NCI-H345 treated with DMSO at 0.1 percent for 48 hours (cell line): ENCODE measurements around the gene GPR39.

ENCODE experiments used
- DNase-seq: peaks from one replicate; lab custom pipeline; 2025; ENCODE audit not compliant: unreplicated experiment; lab: John Stamatoyannopoulos, UW

The GPR39 gene

DNA sequence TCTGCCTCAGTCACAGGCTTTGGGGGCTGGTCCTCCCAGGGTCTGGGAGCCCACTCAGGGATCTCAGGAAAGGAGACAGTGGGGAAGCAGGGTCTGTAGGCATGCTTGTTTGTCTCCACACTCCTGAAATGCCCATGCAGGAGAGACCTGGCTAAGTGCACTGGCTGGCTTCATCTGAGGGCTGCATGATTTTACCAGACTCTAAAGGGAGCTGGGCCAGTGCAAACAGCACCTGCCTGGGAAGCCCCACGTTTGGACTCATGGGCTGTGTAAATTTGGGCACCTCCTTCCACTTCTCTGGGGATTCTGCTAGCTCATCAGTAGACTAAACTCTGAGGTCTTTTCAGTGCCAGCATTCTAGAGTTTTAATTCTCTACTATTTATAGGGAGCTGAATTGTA, 219.7 kb downstream of the GPR39 start:
- no peak for DNase-seq

DNA sequence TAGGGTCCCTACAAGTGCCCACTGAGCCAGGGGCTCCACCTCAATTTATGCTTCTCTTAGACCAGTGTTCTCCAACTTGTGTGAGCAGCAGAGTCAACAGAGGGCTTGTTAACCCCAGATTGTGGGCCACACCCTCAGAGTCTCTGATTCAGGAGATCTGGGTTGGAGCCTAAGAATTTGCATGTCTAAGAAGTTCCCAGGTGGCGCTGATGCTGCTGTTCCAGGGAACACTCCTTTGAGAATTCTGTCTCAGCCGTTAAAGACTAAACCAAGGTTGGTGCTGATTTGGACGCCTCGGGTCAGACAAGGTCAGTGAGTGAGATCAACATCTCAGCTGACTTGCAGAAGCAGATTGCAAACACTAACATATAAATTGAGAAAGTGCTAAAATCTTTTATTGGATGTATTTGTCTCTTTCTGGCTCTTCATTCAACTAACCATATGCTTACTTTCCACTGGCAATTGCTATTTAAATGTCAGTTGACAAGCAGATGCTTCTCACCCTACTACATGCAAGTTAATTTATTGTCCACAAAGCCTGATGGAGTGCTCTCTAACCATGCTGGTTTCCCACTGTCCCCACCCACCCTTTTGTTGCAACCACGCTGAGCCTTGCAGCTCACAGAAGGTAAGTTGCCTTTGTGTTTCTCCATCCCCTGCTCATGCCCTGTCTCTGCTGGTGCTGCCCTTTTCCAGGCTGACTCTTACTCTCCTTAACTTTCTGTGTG, 221.9 kb downstream of the GPR39 start:
- peak; percentile 83 for DNase-seq

DNA sequence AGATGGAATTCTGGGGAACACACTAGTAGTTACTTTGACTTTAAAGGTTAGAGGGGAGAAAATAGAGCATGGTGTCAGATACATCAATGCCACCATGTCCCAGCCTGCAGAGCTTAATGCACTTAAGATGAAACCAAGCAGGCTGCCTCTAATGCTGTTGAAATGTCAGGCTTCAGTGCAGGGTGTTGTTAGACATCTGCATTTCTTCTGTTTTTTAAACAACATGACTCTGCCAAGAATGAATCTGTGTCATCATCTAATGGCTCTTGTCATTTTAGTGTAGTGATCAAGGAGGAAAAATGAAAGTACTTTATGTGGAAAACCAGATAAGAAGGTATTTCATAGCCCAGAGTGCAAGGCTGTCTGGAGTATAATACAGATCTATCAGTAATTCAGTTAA, 223.5 kb downstream of the GPR39 start:
- DNase-seq = no peak

DNA sequence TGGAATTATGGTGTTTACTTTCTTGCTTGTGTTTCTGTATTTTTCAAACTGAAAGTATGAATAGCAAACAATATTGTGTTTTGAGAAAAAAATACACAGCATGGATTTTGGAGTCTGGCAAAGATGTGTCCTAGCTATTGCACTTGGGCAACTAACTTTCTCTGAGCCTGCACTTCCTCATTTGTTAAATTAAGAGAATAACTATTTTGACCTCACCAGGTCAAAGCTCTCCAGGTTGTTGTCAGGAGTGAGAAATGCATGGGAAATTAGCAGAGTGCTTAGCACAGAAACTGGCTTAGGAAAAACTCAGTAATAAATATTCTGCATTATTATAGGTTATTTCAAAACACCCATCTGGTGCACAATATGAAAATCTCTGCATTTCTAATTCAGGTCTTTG, 225.2 kb downstream of the GPR39 start:
- DNase-seq = no peak

DNA sequence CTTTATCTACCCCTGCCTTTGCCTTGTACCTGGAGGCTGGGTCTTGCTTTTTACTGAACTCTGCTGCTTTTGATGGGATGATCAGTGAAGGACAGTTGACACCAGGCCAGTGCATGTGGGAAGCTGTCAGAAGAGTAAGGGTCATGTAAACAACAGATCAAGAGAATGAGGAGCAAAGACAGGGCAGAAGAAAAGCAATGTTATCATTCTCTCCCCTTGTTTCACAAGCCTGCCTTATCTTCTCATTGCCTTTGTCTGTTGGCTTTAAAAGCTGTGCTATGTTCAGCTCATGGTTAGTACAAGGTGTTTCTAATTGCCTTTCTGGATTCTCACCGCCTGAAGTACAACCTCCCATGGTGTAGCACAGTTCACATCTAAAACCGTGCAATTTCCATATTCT, 225.8 kb downstream of the GPR39 start:
- no peak for DNase-seq

DNA sequence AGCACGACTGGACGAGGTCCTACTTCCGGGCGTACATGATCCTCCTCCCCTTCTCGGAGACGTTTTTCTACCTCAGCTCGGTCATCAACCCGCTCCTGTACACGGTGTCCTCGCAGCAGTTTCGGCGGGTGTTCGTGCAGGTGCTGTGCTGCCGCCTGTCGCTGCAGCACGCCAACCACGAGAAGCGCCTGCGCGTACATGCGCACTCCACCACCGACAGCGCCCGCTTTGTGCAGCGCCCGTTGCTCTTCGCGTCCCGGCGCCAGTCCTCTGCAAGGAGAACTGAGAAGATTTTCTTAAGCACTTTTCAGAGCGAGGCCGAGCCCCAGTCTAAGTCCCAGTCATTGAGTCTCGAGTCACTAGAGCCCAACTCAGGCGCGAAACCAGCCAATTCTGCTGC, 228.6 kb downstream of the GPR39 start:
- DNase-seq = no peak

DNA sequence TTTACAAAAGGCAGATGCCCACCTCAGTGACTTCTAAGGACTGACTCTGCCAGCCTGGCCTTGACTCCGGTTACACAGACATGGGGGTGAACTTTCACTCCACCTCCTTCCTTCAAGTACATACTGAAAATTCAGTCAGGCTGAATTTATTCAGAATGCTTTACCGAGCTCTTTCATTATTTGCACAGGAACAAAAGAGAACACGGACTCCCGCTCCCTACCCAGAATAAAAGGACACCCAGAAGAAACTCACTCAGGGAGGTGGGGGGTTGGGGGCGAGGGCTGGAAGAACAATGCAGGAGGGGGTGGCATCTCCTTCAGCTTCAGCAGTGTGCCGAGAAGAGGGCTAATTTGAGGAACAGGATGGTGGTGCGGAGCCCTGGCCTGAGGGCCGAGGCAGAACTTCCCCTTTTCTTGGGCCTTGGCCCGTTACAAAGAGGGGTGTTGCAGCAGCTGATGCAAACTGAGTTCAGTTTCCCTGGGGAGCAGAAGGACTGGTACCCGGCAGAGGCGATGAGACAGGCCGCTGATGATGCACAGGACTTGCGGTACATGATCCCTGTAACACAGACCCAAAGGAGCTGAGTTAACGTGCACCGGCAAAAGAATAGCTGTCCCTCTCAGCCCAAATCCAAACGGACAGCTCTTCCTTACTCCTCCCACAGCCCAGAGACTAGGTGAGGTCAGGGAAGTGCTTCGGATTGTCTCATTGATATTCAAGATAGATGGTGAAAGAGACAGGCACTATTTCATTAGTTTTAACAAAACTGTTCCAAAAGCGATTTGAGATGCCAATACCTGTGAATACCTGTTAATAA, 229.3 kb downstream of the GPR39 start:
- no peak for DNase-seq

DNA sequence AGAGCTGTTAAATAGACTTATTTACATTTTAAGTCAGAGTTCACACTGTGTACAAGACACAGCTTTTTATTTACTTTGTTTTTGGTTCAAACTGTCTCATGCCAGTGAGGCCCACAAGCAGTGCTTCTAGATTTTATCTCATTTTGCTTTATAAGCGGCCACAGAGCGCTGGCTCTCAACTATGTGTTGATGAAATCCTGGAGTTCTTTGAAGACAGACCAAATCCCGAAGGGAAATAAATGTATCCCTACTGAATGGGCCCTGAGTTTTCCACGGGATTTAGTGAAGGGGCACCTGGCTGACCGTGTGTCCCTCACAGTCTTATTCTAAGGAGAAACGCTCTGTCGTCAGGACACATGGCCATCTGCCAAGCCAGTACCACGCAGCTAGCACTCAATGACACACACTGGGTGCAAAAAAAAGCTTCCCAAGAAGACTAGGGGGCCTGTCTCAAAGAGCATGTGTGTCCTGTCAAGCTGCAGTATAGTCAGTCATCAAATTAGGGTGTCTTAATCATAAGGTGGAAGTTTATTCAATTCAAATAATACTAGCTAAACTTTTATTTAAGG, 230.0 kb downstream of the GPR39 start:
- DNase-seq = no peak

DNA sequence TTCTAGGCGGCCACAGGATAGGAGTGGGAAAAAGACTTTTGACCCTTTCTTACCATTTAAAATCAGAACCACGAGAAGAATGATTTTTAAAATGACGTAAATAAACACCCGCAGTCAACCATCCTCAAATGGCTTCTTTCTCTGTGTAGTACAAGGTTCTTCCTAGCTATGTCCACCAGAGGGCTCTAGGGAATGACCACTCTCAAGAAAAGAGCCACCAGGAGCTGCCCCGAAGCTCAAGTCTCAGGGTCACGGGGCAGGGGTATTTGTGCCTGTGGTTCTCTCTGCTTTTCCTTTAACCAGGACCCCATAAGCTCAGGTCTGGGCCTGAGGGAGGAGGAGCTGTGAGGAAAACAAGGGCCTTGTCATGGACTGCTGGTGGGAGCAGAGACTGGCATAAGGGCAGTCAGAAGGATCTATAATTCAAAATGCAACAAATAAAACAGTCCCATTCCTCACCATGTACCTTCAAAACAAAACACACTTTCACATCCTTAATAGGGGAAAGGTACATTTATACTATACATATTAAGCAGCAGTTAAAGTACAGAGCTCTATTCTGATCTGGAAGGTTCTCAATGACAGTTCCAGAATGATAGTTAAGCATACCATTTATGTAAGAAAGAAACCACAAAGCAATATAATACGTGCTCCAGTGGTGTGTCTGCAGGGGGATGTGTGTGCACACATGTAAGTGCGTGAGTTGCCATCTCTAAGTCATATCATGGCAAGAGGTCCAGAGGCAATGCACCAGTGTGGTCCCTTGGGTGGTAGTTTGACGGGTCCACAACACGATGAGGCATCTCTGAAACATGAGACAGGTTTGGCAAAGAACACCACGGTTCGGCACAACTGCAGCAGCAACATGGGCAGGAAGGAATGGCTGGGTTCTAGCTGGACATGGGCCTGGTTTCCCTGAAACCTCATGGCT, 234.8 kb downstream of the GPR39 start:
- no peak for DNase-seq

DNA sequence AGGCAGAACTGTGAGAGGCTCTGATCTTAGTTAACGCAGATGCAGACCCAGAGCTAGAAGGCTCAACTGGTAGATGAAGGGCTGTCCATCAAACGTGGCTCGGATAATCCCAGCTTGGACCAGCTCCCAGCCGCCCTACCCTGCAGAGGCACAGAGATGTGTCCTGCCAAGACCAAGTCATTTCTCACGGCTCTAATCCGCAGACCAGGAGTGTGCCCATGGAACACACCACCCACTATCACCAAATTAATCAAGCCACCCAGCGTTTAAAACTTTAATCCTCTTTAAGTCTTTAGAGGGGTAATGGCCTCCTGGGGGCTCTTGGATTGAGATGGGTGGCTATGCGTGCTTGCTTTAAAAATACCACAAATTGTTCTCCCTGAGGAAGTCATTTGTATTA, 235.9 kb downstream of the GPR39 start:
- no peak for DNase-seq

DNA sequence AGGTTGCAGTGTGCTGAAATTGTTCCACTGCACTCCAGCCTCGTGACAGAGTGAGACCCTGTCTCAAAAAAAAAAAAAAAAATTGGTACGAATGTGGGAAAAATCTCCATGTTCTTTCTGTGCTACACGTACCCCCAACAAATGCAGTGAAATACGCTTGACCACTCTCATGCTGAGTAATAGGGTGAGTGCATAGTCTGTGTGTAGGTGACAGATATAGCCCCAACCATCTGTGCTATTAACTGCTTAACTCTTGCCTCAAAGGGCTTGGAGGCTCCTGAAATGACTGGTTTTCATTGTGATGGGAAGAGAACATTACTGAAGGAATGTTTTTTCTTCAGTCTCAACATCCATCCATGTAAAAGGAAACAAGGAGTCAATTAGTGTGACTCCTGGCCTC, 237.7 kb downstream of the GPR39 start:
- DNase-seq = no peak

DNA sequence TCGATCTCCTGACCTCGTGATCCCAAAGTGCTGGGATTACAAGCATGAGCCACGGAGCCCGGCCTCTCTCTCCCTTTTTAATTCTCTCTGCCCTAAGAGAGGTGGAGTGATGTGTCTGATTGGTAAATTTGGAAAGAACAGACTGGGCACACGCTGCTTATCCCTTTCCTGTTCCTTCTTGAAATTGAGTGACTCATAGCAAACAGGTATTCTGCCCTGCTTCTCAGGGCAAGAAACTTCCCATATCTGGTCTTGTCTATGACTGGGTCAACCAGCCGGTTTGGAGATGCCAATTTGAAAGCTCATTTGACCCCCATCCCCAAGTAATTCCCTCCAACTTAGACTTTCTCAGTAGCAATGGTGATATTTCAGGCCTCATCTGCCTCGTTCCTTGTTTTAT, 238.4 kb downstream of the GPR39 start:
- no peak for DNase-seq

DNA sequence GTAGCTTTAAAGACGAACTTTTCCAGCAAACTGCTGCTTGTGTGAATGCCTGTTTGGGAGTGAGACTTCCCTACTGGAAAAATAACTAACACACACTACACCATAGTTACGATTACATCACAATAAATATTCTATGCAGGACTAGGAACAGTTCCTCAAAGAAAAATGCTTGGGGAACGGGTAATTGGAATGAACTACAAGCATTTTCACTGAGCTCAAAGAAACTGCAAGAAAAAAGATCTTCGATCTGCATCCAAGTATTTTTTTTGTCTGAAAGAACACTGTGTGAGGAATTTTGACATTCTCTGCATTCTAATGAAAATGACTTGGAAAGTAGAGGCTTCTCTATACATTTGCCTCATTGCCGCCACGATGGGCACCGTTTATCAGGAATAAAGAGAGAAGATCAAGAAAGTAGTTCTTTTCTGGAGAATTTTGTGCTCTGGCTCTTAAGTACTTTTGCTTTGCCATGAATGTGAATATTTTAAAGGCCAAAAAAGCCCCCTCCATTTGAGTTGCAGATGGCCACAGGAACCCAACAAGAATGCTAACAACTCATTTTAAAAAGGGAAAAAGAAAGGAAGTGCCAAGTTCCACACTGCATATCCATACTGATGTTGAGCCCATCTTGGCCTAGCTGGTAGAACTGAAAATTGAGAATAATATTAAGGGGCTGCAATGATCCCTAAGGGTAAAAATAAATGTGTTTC, 239.8 kb downstream of the GPR39 start:
- DNase-seq = no peak

DNA sequence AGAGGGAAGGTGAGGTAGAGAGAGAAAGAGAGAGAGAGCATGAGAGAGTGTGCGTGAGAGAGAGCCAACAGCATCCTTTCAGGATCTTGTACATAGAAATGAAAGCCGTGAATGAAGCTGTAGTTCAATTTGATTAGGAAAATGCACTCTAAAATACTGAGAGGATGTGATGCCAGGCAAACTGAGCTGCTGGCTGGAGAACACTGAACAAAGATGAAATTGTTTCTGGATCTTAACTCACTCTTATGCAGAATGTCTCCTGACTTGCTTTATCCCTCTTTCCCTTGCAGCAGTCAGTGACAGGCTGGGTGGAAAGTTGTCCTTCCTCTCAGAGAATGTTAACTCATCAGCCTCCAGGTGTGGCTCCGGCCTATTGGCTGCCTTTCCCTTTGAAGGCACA, 242.7 kb downstream of the GPR39 start:
- no peak for DNase-seq

DNA sequence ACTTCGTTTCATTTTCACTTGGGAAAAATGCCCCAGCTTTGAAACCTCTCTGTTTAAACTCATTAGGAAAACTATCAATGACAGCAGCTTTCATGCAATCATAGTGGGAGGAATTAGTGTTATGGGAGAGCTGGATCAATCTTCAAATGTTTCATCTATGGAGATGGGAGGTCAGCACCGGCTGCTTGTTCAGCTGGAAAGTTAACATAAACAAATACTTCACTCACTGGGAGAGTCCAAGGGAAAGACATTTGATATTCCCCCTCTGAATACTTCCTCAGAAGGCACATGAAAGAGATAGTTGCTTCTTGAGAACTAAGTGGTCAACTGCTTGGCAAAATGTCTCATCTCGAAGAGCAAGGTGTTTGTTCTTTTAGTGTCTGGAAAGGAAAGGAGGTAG, 246.1 kb downstream of the GPR39 start:
- DNase-seq = no peak

DNA sequence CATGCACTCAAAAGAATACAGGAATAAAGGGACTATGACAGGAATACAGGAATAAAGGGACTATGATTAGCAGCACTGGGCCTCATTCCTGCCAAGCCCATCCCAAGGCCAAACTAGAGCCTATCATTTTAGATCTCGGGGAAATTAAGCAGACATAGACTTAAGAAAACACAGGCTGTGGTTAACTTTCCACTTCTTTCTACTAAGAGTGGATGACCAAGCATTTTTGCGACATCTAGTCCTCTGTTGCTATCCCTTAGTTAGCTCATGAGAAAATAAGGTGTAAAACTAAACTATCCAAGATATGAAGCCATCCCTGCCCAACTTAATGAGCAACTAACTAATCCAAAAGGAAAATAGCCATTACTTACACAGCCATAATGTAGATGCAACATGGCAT, 247.5 kb downstream of the GPR39 start:
- DNase-seq = no peak

DNA sequence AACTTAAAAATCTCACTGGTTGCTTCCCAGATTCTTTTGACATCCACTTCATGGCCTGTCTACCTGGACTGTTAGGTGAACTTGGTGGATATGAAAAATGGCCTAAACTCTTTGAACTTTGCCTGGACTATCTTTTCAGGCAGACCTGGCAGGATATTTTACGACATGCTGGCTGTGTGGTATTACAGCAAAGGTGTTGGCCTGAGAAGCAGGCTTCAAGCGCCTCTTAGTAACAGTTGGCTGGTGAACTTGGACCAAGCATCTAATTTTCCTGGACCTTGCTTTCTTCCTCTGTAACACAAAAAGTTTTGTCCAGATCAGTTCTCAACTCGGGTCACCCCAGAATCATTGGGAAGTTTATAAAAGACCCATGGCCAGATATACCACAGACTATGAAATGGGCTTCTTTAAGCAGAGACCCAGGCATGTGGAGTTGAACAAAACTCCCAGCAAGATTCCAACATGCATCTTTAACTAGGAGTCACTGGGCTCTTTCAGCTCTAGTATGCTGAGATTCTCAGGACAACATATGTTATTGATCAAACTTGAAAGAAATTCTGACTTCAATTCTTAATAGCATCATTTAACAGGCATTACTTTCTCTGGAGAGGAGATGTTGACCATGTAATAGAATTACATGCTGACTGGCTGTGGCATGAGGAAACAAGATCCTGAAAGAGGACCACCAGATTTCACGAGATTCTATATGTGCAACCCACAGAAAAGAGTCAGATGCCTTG, 249.0 kb downstream of the GPR39 start:
- no peak for DNase-seq

DNA sequence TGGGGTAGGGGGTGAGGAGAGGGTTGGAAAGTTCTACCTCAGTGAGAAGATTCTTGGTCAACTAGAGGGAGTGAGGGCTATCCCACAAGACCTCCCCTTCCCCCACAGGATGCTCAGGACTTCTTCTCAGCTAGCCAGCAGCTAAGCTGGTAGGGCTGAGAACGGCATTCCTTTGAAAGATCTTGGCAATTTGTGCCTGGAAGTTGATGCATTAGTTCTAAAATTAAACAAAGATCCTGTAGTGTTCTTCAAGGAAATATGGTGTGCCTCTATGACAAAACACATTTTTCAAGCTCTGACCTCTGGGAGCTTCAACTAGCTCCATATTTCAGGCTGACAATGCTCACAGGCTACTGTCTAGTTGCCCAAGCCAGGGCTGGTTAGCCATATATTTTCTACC, 251.1 kb downstream of the GPR39 start:
- no peak for DNase-seq

DNA sequence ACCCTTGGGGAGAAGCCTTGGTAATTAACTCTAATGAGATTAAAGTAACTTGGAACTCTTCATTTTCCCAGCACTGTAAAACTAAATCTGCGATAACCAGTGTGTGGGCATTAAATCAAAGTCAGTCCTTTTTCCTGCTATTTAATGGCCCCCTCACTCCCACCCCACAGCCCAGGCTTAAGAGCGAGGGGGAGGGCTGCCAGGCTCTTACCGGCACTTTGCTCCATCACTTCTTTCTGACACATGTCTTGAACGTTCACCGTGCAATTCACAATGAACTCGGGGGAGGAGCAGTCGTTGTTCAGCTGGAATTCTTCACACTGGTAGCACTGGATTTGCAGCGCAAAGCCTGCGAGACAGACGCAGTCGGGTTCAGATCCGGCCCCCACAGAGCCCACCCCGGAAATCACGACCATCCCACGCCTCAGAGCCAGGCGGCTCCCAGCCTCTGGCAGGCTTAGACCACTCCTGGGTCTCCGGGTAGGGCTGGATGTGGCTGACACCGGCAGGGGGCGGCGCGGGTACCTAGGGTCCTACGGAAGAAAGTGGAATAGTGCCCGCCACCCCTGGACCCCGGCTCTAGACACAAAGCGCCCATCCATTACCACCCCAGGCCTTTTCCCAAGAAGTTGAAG, 251.7 kb downstream of the GPR39 start:
- peak; percentile 43 for DNase-seq
